Panc1 (cell line): ENCODE measurements around the gene ALKAL2. TPM values are rescaled to one million over a fixed set of nuclear protein-coding genes. Genes with fewer than 3 reads are reported as not detected.

Source experiments
- ATAC-seq: fragments of 200-7000 bp; cut with Tn5 transposase; 2 replicates; pipeline ENCODE4 v1.9.1; 2020; ENCODE audit warnings: mild to moderate bottlenecking, moderate library complexity
- BruUV-seq: library from RNA; stranded (reverse); fragments of 400-500 nt; replicated peaks from 2 replicates; lab custom pipeline; 2021; lab: Mats Ljungman, UMichigan
- CTCF ChIA-PET: fragments of 300-600 bp; sonication (Branson Sonifier 250); formaldehyde crosslinking; loops from one replicate; lab custom pipeline; 2022; ENCODE audit warnings: antibody characterized with exemption; lab: Charles Lee
- POLR2A ChIA-PET: fragments of 300-600 bp; sonication (Branson Sonifier 250); formaldehyde crosslinking; loops from one replicate; lab custom pipeline; 2022; ENCODE audit warnings: antibody characterized with exemption; lab: Charles Lee
- DNase-seq: peaks from one replicate; pipeline ENCODE4 v3.0.0-alpha.2; 2010; ENCODE audit warnings: low read depth, low spot score
- H3K27ac ChIP-seq: 2 replicates; pipeline ENCODE4 v1.5.1; 2011; ENCODE audit warnings: mild to moderate bottlenecking, low read length, inconsistent platforms
- H3K27me3 ChIP-seq: fragments of 200-500 bp; sonication (Bioruptor generic); 2 replicates; pipeline ENCODE4 v1.6.0; 2014; ENCODE audit warnings: low read length, inconsistent platforms; ENCODE audit not compliant: control insufficient read depth, insufficient read depth
- H3K36me3 ChIP-seq: fragments of 200-500 bp; sonication (Bioruptor generic); 2 replicates; pipeline ENCODE4 v1.5.1; 2014; ENCODE audit warnings: inconsistent platforms, mild to moderate bottlenecking, low read length, moderate library complexity; ENCODE audit not compliant: control insufficient read depth, insufficient read depth
- H3K4me1 ChIP-seq: 2 replicates; pipeline ENCODE4 v1.5.1; 2011; ENCODE audit warnings: inconsistent platforms, mild to moderate bottlenecking, low read length, moderate library complexity; ENCODE audit not compliant: control insufficient read depth, insufficient read depth
- H3K4me3 ChIP-seq, 2 experiments: 2 replicates each; pipeline ENCODE4 v1.5.1; 2011 to 2012; ENCODE audit warnings: low read depth in 2 of 2, low read length in 2 of 2, mild to moderate bottlenecking in 2 of 2, inconsistent platforms in 1 of 2, moderate library complexity in 1 of 2
- H3K9me3 ChIP-seq: fragments of 200-500 bp; sonication (Bioruptor generic); 2 replicates; pipeline ENCODE4 v1.5.1; 2014; ENCODE audit warnings: low read depth, mild to moderate bottlenecking, inconsistent platforms, low read length, moderate library complexity; ENCODE audit not compliant: control insufficient read depth, insufficient read depth
- CTCF ChIP-seq: fragments of 450-650 bp; IDR thresholded peaks from 2 replicates; pipeline ENCODE4 v1.5.1; 2017; ENCODE audit warnings: mild to moderate bottlenecking
- POLR2AphosphoS5 ChIP-seq: IDR thresholded peaks from 2 replicates; pipeline ENCODE4 v1.6.1; 2012; ENCODE audit warnings: mild to moderate bottlenecking, low read depth, low read length, moderate library complexity
- REST ChIP-seq, 2 experiments: IDR thresholded peaks; 2 replicates each; pipeline ENCODE4 v1.6.1; 2011 to 2012; ENCODE audit warnings: low read depth in 2 of 2, control low read depth in 1 of 2, low read length in 1 of 2, mild to moderate bottlenecking in 1 of 2, moderate library complexity in 1 of 2; ENCODE audit not compliant: insufficient read depth in 1 of 2
- SIN3A ChIP-seq: IDR thresholded peaks from 2 replicates; pipeline ENCODE4 v1.6.1; 2012; ENCODE audit warnings: low read depth, mild to moderate bottlenecking, low read length, moderate library complexity, borderline replicate concordance; ENCODE audit not compliant: insufficient read depth
- TCF7L2 ChIP-seq: IDR thresholded peaks from 2 replicates; pipeline ENCODE4 v1.6.1; 2011; ENCODE audit warnings: mild to moderate bottlenecking, low read depth, low read length, inconsistent platforms
- in situ Hi-C: cut with HindIII; loops from 2 replicates; pipeline ENCODE4 v1.10.0; 2016; ENCODE audit warnings: low sequenced_read_pairs, low pct_unique_long_range_greater_than_20kb
- intact Hi-C: fragments of 100-400 bp; cut with micrococcal nuclease; formaldehyde crosslinking; loops from one replicate; pipeline ENCODE4 v1.10.0; 2022; ENCODE audit not compliant: unreplicated experiment
- total RNA-seq: library from RNA; stranded (reverse); gene quantifications from one replicate; pipeline ENCODE4 v1.2.1, GENCODE V29; 2021; ENCODE audit not compliant: unreplicated experiment

ALKAL2 gene
- total RNA-seq, 1 experiment from 2014 or later: not detected

- peak overlapping the region; percentile 69 for H3K27ac ChIP-seq
- H3K36me3 ChIP-seq: peaks cover 10% of the 10 kb centered on the region; the same call in 1 of the 2 replicates
- H3K9me3 ChIP-seq: peaks cover 16% of the 10 kb centered on the region
- TF ChIP-seq SIN3A (no peak), TCF7L2 (no peak), REST (IDR thresholded peaks at IDR 0.05; ENCODE audit: insufficient read depth in 1 of 2, low read depth in 2 of 2, low read length in 1 of 2) (no peak), POLR2AphosphoS5 (no peak), CTCF (no peak)
- ChIA-PET POLR2A (interaction anchor here (0.7 kb wide), 1 partner anchor 153 kb away, joined by 3 read pairs; no protein-coding TSS in a partner anchor), CTCF (no interaction called here)
- ATAC-seq (no peak), DNase-seq (no peak)
- in situ Hi-C loops (no loop called here), intact Hi-C loops (no loop called here)
- no TSS peak for BruUV-seq
- H3K4me3 ChIP-seq: peak overlapping the region; percentile 92 to 100
- no peaks in the 10 kb centered on the region for H3K27me3 ChIP-seq
- peaks cover 14% of the 10 kb centered on the region for H3K4me1 ChIP-seq
Observed at GRCh38 chr2:263022-263738, 24.7 kb downstream of the ALKAL2 start.

GRCh38 chr2:262117-262516 lies 25.8 kb downstream of the ALKAL2 start:
- Histone ChIP-seq H3K27me3 (no peaks in the 10 kb centered on the region), H3K9me3 (peaks cover 17% of the 10 kb centered on the region), H3K36me3 (peaks cover 10% of the 10 kb centered on the region; the same call in 1 of the 2 replicates), H3K27ac (no peak overlapping the region), H3K4me1 (peaks cover 14% of the 10 kb centered on the region), H3K4me3 (no peak overlapping the region)
- ChIA-PET CTCF (no interaction called here), POLR2A (interaction anchor here (0.6 kb wide), 1 partner anchor 25 kb away, joined by 3 read pairs; no protein-coding TSS in a partner anchor)
- in situ Hi-C loops: no loop called here
- no peak for ATAC-seq
- DNase-seq: no peak
- TF ChIP-seq TCF7L2: no peak
- no peak for TF ChIP-seq POLR2AphosphoS5
- TF ChIP-seq CTCF: no peak
- TF ChIP-seq SIN3A: no peak
- TF ChIP-seq REST (IDR thresholded peaks at IDR 0.05; ENCODE audit: insufficient read depth in 1 of 2, low read depth in 2 of 2, low read length in 1 of 2): no peak
- intact Hi-C loops: no loop called here
- BruUV-seq: no TSS peak
